Panc1 (cell line): Measurements from ENCODE around the gene TRERF1. TPM values are rescaled to one million over a fixed set of nuclear protein-coding genes. Genes with fewer than 3 reads are reported as not detected.
"Not testable (repeated sequence)": the region's sequence is repeated elsewhere in the genome, so short reads cannot be mapped to it uniquely, and the experiment has no call there.

Experiments used
- ATAC-seq: fragments of 200-7000 bp; cut with Tn5 transposase; 2 replicates; pipeline ENCODE4 v1.9.1; 2020; ENCODE audit warnings: mild to moderate bottlenecking, moderate library complexity
- BruUV-seq: library from RNA; stranded (reverse); fragments of 400-500 nt; replicated peaks from 2 replicates; lab custom pipeline; 2021; lab: Mats Ljungman, UMichigan
- CTCF ChIA-PET: fragments of 300-600 bp; sonication (Branson Sonifier 250); formaldehyde crosslinking; loops from one replicate; lab custom pipeline; 2022; ENCODE audit warnings: antibody characterized with exemption; lab: Charles Lee
- POLR2A ChIA-PET: fragments of 300-600 bp; sonication (Branson Sonifier 250); formaldehyde crosslinking; loops from one replicate; lab custom pipeline; 2022; ENCODE audit warnings: antibody characterized with exemption; lab: Charles Lee
- DNase-seq: peaks from one replicate; pipeline ENCODE4 v3.0.0-alpha.2; 2010; ENCODE audit warnings: low read depth, low spot score
- H3K27ac ChIP-seq: 2 replicates; pipeline ENCODE4 v1.5.1; 2011; ENCODE audit warnings: mild to moderate bottlenecking, low read length, inconsistent platforms
- H3K27me3 ChIP-seq: fragments of 200-500 bp; sonication (Bioruptor generic); 2 replicates; pipeline ENCODE4 v1.6.0; 2014; ENCODE audit warnings: low read length, inconsistent platforms; ENCODE audit not compliant: control insufficient read depth, insufficient read depth
- H3K36me3 ChIP-seq: fragments of 200-500 bp; sonication (Bioruptor generic); 2 replicates; pipeline ENCODE4 v1.5.1; 2014; ENCODE audit warnings: inconsistent platforms, mild to moderate bottlenecking, low read length, moderate library complexity; ENCODE audit not compliant: control insufficient read depth, insufficient read depth
- H3K4me1 ChIP-seq: 2 replicates; pipeline ENCODE4 v1.5.1; 2011; ENCODE audit warnings: inconsistent platforms, mild to moderate bottlenecking, low read length, moderate library complexity; ENCODE audit not compliant: control insufficient read depth, insufficient read depth
- H3K4me3 ChIP-seq, 2 experiments: 2 replicates each; pipeline ENCODE4 v1.5.1; 2011 to 2012; ENCODE audit warnings: low read depth in 2 of 2, low read length in 2 of 2, mild to moderate bottlenecking in 2 of 2, inconsistent platforms in 1 of 2, moderate library complexity in 1 of 2
- H3K9me3 ChIP-seq: fragments of 200-500 bp; sonication (Bioruptor generic); 2 replicates; pipeline ENCODE4 v1.5.1; 2014; ENCODE audit warnings: low read depth, mild to moderate bottlenecking, inconsistent platforms, low read length, moderate library complexity; ENCODE audit not compliant: control insufficient read depth, insufficient read depth
- POLR2AphosphoS5 ChIP-seq: IDR thresholded peaks from 2 replicates; pipeline ENCODE4 v1.6.1; 2012; ENCODE audit warnings: mild to moderate bottlenecking, low read depth, low read length, moderate library complexity
- REST ChIP-seq, 2 experiments: IDR thresholded peaks; 2 replicates each; pipeline ENCODE4 v1.6.1; 2011 to 2012; ENCODE audit warnings: low read depth in 2 of 2, control low read depth in 1 of 2, low read length in 1 of 2, mild to moderate bottlenecking in 1 of 2, moderate library complexity in 1 of 2; ENCODE audit not compliant: insufficient read depth in 1 of 2
- SIN3A ChIP-seq: IDR thresholded peaks from 2 replicates; pipeline ENCODE4 v1.6.1; 2012; ENCODE audit warnings: low read depth, mild to moderate bottlenecking, low read length, moderate library complexity, borderline replicate concordance; ENCODE audit not compliant: insufficient read depth
- TCF7L2 ChIP-seq: IDR thresholded peaks from 2 replicates; pipeline ENCODE4 v1.6.1; 2011; ENCODE audit warnings: mild to moderate bottlenecking, low read depth, low read length, inconsistent platforms
- in situ Hi-C: cut with HindIII; loops from 2 replicates; pipeline ENCODE4 v1.10.0; 2016; ENCODE audit warnings: low sequenced_read_pairs, low pct_unique_long_range_greater_than_20kb
- intact Hi-C: fragments of 100-400 bp; cut with micrococcal nuclease; formaldehyde crosslinking; loops from one replicate; pipeline ENCODE4 v1.10.0; 2022; ENCODE audit not compliant: unreplicated experiment
- total RNA-seq: library from RNA; stranded (reverse); gene quantifications from one replicate; pipeline ENCODE4 v1.2.1, GENCODE V29; 2021; ENCODE audit not compliant: unreplicated experiment
- TF ChIP-seq, protein P1 (sequence below): fragments of 450-650 bp; IDR thresholded peaks from 2 replicates; pipeline ENCODE4 v1.5.1; 2017; ENCODE audit warnings: mild to moderate bottlenecking

TRERF1 gene
- total RNA-seq, 1 experiment from 2014 or later = 30.6 TPM

GRCh38 chr6:42467651-42468050, 15.9 kb upstream of the TRERF1 start:
- Histone ChIP-seq H3K9me3 (peaks cover 6% of the 10 kb centered on the region; the same call in 1 of the 2 replicates), H3K4me1 (no peaks in the 10 kb centered on the region), H3K27me3 (no peaks in the 10 kb centered on the region), H3K4me3 (no peak overlapping the region), H3K27ac (no peak overlapping the region), H3K36me3 (no peaks in the 10 kb centered on the region)
- no TSS peak for BruUV-seq
- intact Hi-C loops (no loop called here), in situ Hi-C loops (no loop called here)
- TF ChIP-seq SIN3A (no peak), POLR2AphosphoS5 (no peak), TCF7L2 (no peak), REST (IDR thresholded peaks at IDR 0.05; ENCODE audit: insufficient read depth in 1 of 2, low read depth in 2 of 2, low read length in 1 of 2) (no peak)
- TF ChIP-seq, protein P1, sequence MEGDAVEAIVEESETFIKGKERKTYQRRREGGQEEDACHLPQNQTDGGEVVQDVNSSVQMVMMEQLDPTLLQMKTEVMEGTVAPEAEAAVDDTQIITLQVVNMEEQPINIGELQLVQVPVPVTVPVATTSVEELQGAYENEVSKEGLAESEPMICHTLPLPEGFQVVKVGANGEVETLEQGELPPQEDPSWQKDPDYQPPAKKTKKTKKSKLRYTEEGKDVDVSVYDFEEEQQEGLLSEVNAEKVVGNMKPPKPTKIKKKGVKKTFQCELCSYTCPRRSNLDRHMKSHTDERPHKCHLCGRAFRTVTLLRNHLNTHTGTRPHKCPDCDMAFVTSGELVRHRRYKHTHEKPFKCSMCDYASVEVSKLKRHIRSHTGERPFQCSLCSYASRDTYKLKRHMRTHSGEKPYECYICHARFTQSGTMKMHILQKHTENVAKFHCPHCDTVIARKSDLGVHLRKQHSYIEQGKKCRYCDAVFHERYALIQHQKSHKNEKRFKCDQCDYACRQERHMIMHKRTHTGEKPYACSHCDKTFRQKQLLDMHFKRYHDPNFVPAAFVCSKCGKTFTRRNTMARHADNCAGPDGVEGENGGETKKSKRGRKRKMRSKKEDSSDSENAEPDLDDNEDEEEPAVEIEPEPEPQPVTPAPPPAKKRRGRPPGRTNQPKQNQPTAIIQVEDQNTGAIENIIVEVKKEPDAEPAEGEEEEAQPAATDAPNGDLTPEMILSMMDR = no peak
- ATAC-seq (no peak), DNase-seq (no peak)
- ChIA-PET CTCF (no interaction called here), POLR2A (no interaction called here)

DNA sequence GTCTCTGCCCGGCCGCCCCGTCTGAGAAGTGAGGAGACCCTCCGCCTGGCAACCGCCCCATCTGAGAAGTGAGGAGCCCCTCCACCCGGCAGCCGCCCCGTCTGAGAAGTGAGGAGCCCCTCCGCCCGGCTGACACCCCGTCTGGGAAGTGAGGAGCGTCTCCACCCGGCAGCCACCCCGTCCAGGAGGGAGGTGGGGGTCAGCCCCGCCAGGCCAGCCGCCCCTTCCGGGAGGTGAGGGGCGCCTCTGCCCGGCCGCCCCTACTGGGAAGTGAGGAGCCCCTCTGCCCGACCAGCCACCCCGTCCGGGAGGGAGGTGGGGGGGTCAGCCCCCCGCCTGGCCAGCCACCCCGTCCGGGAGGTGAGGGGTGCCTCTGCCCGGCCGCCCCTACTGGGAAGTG, 14.7 kb upstream of the TRERF1 start:
- BruUV-seq, in situ Hi-C loops, H3K9me3 ChIP-seq, POLR2A ChIA-PET, H3K4me3 ChIP-seq, H3K27ac ChIP-seq, CTCF ChIA-PET, ATAC-seq, H3K27me3 ChIP-seq, intact Hi-C loops, H3K36me3 ChIP-seq, DNase-seq, H3K4me1 ChIP-seq: not testable (repeated sequence)

GRCh38 chr6:42462474-42462972, 10.8 kb upstream of the TRERF1 start:
- ATAC-seq (no peak), DNase-seq (no peak)
- in situ Hi-C loops = no loop called here
- intact Hi-C loops = no loop called here
- Histone ChIP-seq H3K9me3 (no peaks in the 10 kb centered on the region), H3K27ac (no peak overlapping the region), H3K36me3 (no peaks in the 10 kb centered on the region), H3K4me3 (no peak overlapping the region), H3K27me3 (no peaks in the 10 kb centered on the region), H3K4me1 (no peaks in the 10 kb centered on the region; the same call in 1 of the 2 replicates)
- POLR2A ChIA-PET = no interaction called here
- CTCF ChIA-PET = interaction anchor here (0.7 kb wide), 1 partner anchor 28 kb away, joined by 4 read pairs; no protein-coding TSS in a partner anchor
- TF ChIP-seq SIN3A (no peak), POLR2AphosphoS5 (no peak), TCF7L2 (no peak), REST (IDR thresholded peaks at IDR 0.05; ENCODE audit: insufficient read depth in 1 of 2, low read depth in 2 of 2, low read length in 1 of 2) (no peak)
- TF ChIP-seq, protein P1 = no peak
- no TSS peak for BruUV-seq
